ENCODE results near the gene DYTN.

The DYTN gene

GRCh38 chr2:206700156-206700555 is 18.0 kb downstream of the DYTN start:
- TF ChIP-seq CTCF (IDR thresholded peaks at IDR 0.05; ENCODE audit: low read depth, low read length, missing control alignments): no peak
- no peak for DNase-seq (ENCODE audit: low read depth)

GRCh38 chr2:206698811-206699210 is 19.4 kb downstream of the DYTN start:
- no peak for TF ChIP-seq CTCF (IDR thresholded peaks at IDR 0.05; ENCODE audit: low read depth, low read length, missing control alignments)
- no peak for DNase-seq (ENCODE audit: low read depth)
- no peak overlapping the region for H3K4me3 ChIP-seq (ENCODE audit: low read depth, low read length)

More at GRCh38 chr2:206700156-206700555, 18.0 kb downstream of the DYTN start:
- no peak overlapping the region for H3K4me3 ChIP-seq (ENCODE audit: low read depth, low read length)

- no peak for DNase-seq (ENCODE audit: low read depth)
- no peak overlapping the region for H3K4me3 ChIP-seq (ENCODE audit: low read depth, low read length)
- no peak for TF ChIP-seq CTCF (IDR thresholded peaks at IDR 0.05; ENCODE audit: low read depth, low read length, missing control alignments)
These were observed 21.3 kb downstream of the DYTN start for GRCh38 chr2:206696910-206697309.

GRCh38 chr2:206693399-206694137 is 24.6 kb downstream of the DYTN start:
- H3K4me3 ChIP-seq (ENCODE audit: low read depth, low read length): no peak overlapping the region
- DNase-seq (ENCODE audit: low read depth): peak; percentile 50
- TF ChIP-seq CTCF (IDR thresholded peaks at IDR 0.05; ENCODE audit: low read depth, low read length, missing control alignments): peak; percentile 58

GRCh38 chr2:206692971-206693370 is 25.2 kb downstream of the DYTN start:
- TF ChIP-seq CTCF (IDR thresholded peaks at IDR 0.05; ENCODE audit: low read depth, low read length, missing control alignments): no peak
- H3K4me3 ChIP-seq (ENCODE audit: low read depth, low read length): no peak overlapping the region
- no peak for DNase-seq (ENCODE audit: low read depth)

- no peak for DNase-seq (ENCODE audit: low read depth)
- TF ChIP-seq CTCF (IDR thresholded peaks at IDR 0.05; ENCODE audit: low read depth, low read length, missing control alignments): no peak
- H3K4me3 ChIP-seq (ENCODE audit: low read depth, low read length): no peak overlapping the region
These were observed 29.2 kb downstream of the DYTN start for GRCh38 chr2:206688990-206689389.

- no peak for DNase-seq (ENCODE audit: low read depth)
- H3K4me3 ChIP-seq (ENCODE audit: low read depth, low read length): no peak overlapping the region
- TF ChIP-seq CTCF (IDR thresholded peaks at IDR 0.05; ENCODE audit: low read depth, low read length, missing control alignments): no peak
These were observed 29.7 kb downstream of the DYTN start for GRCh38 chr2:206688453-206688852.

Measured in GM12864 (cell line).